ENCODE results near the gene AFF3. TPM values are rescaled to one million over a fixed set of nuclear protein-coding genes. Genes with fewer than 3 reads are reported as not detected.

The AFF3 gene
- total and polyA plus RNA-seq, 2 donors (not counting 3 experiments of a cell fraction or from before 2014, with no cell fraction given) = 0.06 to 0.07 TPM

GRCh38 chr2:99989905-99990304 is 152.5 kb downstream of the AFF3 start:
- H3K4me3 ChIP-seq (replicated peaks in 1 of 3; ENCODE audit: insufficient read depth in 1 of 3, low read depth in 1 of 3, low read length in 3 of 3) = no peak overlapping the region
- no peak overlapping the region for H3K9ac ChIP-seq (replicated peaks; ENCODE audit: extremely low read depth, insufficient read depth, low read length)
- no peaks in the 10 kb centered on the region for H4K20me1 ChIP-seq (replicated peaks; ENCODE audit: control insufficient read depth, extremely low read depth, insufficient read depth, low read length)
- ChIA-PET CTCF (interaction anchor here (1.0 to 1.4 kb wide), 3 partner anchors 9 to 391 kb away, joined by 3 read pairs; no protein-coding TSS in a partner anchor), POLR2A (no interaction called here)
- H3K79me2 ChIP-seq (ENCODE audit: control insufficient read depth, insufficient read depth, low read length) = no peaks in the 10 kb centered on the region
- H3K4me2 ChIP-seq (ENCODE audit: insufficient read depth, low read length) = no peak overlapping the region
- H3K36me3 ChIP-seq (ENCODE audit: control insufficient read depth in 2 of 2, extremely low read depth in 1 of 2, insufficient read depth in 2 of 2, low read length in 2 of 2) = no peaks in the 10 kb centered on the region
- intact Hi-C loops (cut with micrococcal nuclease) = no loop called here
- peaks cover 6 to 12% of the 10 kb centered on the region in 2 experiments for H3K27me3 ChIP-seq (ENCODE audit: control insufficient read depth in 2 of 2, insufficient read depth in 2 of 2, low read length in 2 of 2)
- H3K27ac ChIP-seq (ENCODE audit: insufficient read depth, low read depth, low read length) = no peak overlapping the region
- TF ChIP-seq POLR2AphosphoS5 (IDR thresholded peaks at IDR 0.05; ENCODE audit: insufficient read depth, low read depth, low read length) = no peak
- peak; percentile 82 for TF ChIP-seq GATA2 (IDR thresholded peaks at IDR 0.05; ENCODE audit: insufficient read depth, insufficient read length, low read depth, low read length)
- DNase-seq (ENCODE audit: low read depth, low spot score) (peak; percentile 6), FAIRE-seq (peak; percentile 31)
- no peaks in the 10 kb centered on the region for H3K9me3 ChIP-seq (replicated peaks; ENCODE audit: control insufficient read depth, insufficient read depth, low read length)
- no peaks in the 10 kb centered on the region for H3K9me1 ChIP-seq (replicated peaks; ENCODE audit: control insufficient read depth, extremely low read depth, insufficient read depth, low read length)
- no peak overlapping the region for H2AFZ ChIP-seq (ENCODE audit: low read depth, low read length)
- H3K4me1 ChIP-seq (ENCODE audit: control insufficient read depth, extremely low read depth, insufficient read depth, low read length) = no peaks in the 10 kb centered on the region
- BruUV-seq (replicated peaks) = no TSS peak
- dilution Hi-C loops (cut with MboI; ENCODE audit: extremely low pct_ligation_motif_present, low sequenced_read_pairs) = no loop called here

GRCh38 chr2:99988599-99988998 is 153.8 kb downstream of the AFF3 start:
- H3K9me1 ChIP-seq (replicated peaks; ENCODE audit: control insufficient read depth, extremely low read depth, insufficient read depth, low read length) = no peaks in the 10 kb centered on the region
- TF ChIP-seq MYC (IDR thresholded peaks at IDR 0.05; ENCODE audit: low read depth, low read length) (no peak), FOS (IDR thresholded peaks at IDR 0.05; ENCODE audit: borderline replicate concordance, insufficient read depth, low read length) (no peak), GATA2 (IDR thresholded peaks at IDR 0.05; ENCODE audit: insufficient read depth, insufficient read length, low read depth, low read length) (no peak), CTCF (IDR thresholded peaks at IDR 0.05; ENCODE audit: extremely low read depth in 1 of 2, insufficient read depth in 1 of 2, low read depth in 1 of 2, low read length in 2 of 2) (no peak), POLR2AphosphoS5 (IDR thresholded peaks at IDR 0.05; ENCODE audit: insufficient read depth, low read depth, low read length) (no peak), MAX (IDR thresholded peaks at IDR 0.05; ENCODE audit: insufficient read depth, insufficient read length) (no peak), POLR2A (IDR thresholded peaks at IDR 0.05; ENCODE audit: low read depth, low read length) (no peak)
- intact Hi-C loops (cut with micrococcal nuclease) = no loop called here
- H3K36me3 ChIP-seq (ENCODE audit: control insufficient read depth in 2 of 2, extremely low read depth in 1 of 2, insufficient read depth in 2 of 2, low read length in 2 of 2) = no peaks in the 10 kb centered on the region
- no peak overlapping the region for H3K9ac ChIP-seq (replicated peaks; ENCODE audit: extremely low read depth, insufficient read depth, low read length)
- ChIA-PET POLR2A (no interaction called here), CTCF (interaction anchor here (1.0 to 1.4 kb wide), 2 partner anchors 10 to 170 kb away, joined by 3 to 6 read pairs; no protein-coding TSS in a partner anchor)
- no peaks in the 10 kb centered on the region for H3K9me3 ChIP-seq (replicated peaks; ENCODE audit: control insufficient read depth, insufficient read depth, low read length)
- H3K79me2 ChIP-seq (ENCODE audit: control insufficient read depth, insufficient read depth, low read length) = no peaks in the 10 kb centered on the region
- no peak overlapping the region for H3K27ac ChIP-seq (ENCODE audit: insufficient read depth, low read depth, low read length)
- no peak for FAIRE-seq
- H3K4me3 ChIP-seq (replicated peaks in 1 of 3; ENCODE audit: insufficient read depth in 1 of 3, low read depth in 1 of 3, low read length in 3 of 3) = no peak overlapping the region
- DNase-seq (ENCODE audit: low read depth, low spot score) = peak; percentile 2
- no peaks in the 10 kb centered on the region for H3K4me1 ChIP-seq (ENCODE audit: control insufficient read depth, extremely low read depth, insufficient read depth, low read length)
- H4K20me1 ChIP-seq (replicated peaks; ENCODE audit: control insufficient read depth, extremely low read depth, insufficient read depth, low read length) = no peaks in the 10 kb centered on the region
- no peak overlapping the region for H3K4me2 ChIP-seq (ENCODE audit: insufficient read depth, low read length)
- no peak overlapping the region for H2AFZ ChIP-seq (ENCODE audit: low read depth, low read length)
- BruUV-seq (replicated peaks) = no TSS peak
- peaks cover 6 to 12% of the 10 kb centered on the region in 2 experiments for H3K27me3 ChIP-seq (ENCODE audit: control insufficient read depth in 2 of 2, insufficient read depth in 2 of 2, low read length in 2 of 2)
- dilution Hi-C loops (cut with MboI; ENCODE audit: extremely low pct_ligation_motif_present, low sequenced_read_pairs) = no loop called here
